Activated CD8-positive, alpha-beta T cell treated with anti-CD3 and anti-CD28 coated beads, Interleukin-2, amount 10 ng/mL, durations not matched to agents 7 days and 5 days (primary cell): ENCODE measurements around the gene NDUFS7. TPM values are rescaled to one million over a fixed set of nuclear protein-coding genes. Genes with fewer than 3 reads are reported as not detected.

Source experiments
- ATAC-seq: fragments of 150-1000 bp; cut with Tn5 transposase; one replicate; pipeline ENCODE4 v1.10.0; 2021; ENCODE audit warnings: moderate library complexity
- CTCF ChIA-PET: fragments of 350-600 bp; sonication (Branson Sonifier 250); formaldehyde crosslinking; loops from one replicate; lab custom pipeline; 2021; ENCODE audit warnings: antibody characterized with exemption; lab: Charles Lee
- POLR2A ChIA-PET: fragments of 350-600 bp; sonication (Branson Sonifier 250); formaldehyde crosslinking; loops from one replicate; lab custom pipeline; 2021; ENCODE audit warnings: antibody characterized with exemption; lab: Charles Lee
- DNase-seq: peaks from one replicate; pipeline ENCODE4 v3.0.0-alpha.2; 2020
- H3K27ac Mint-ChIP-seq: one replicate; pipeline ENCODE4 v1.8.0; 2021; ENCODE audit warnings: mild to moderate bottlenecking, mixed read lengths
- H3K27me3 Mint-ChIP-seq: one replicate; pipeline ENCODE4 v1.8.0; 2021; ENCODE audit warnings: low read depth, mixed read lengths
- H3K36me3 Mint-ChIP-seq: one replicate; pipeline ENCODE4 v1.8.0; 2021; ENCODE audit warnings: low read depth, mixed read lengths
- H3K4me1 Mint-ChIP-seq: one replicate; pipeline ENCODE4 v1.8.0; 2021; ENCODE audit warnings: low read depth, mixed read lengths
- H3K4me3 Mint-ChIP-seq: one replicate; pipeline ENCODE4 v1.8.0; 2021; ENCODE audit warnings: mild to moderate bottlenecking, mixed read lengths
- H3K9me3 Mint-ChIP-seq: one replicate; pipeline ENCODE4 v1.8.0; 2022; ENCODE audit warnings: mixed read lengths; ENCODE audit not compliant: insufficient read depth
- total RNA-seq, 2 experiments: library from RNA; stranded (reverse); gene quantifications; one replicate each; pipeline ENCODE4 v1.2.3, GENCODE V29; 2021

Gene NDUFS7
- total RNA-seq, result 100 to 1,000 TPM; 122 to 127 TPM

DNA sequence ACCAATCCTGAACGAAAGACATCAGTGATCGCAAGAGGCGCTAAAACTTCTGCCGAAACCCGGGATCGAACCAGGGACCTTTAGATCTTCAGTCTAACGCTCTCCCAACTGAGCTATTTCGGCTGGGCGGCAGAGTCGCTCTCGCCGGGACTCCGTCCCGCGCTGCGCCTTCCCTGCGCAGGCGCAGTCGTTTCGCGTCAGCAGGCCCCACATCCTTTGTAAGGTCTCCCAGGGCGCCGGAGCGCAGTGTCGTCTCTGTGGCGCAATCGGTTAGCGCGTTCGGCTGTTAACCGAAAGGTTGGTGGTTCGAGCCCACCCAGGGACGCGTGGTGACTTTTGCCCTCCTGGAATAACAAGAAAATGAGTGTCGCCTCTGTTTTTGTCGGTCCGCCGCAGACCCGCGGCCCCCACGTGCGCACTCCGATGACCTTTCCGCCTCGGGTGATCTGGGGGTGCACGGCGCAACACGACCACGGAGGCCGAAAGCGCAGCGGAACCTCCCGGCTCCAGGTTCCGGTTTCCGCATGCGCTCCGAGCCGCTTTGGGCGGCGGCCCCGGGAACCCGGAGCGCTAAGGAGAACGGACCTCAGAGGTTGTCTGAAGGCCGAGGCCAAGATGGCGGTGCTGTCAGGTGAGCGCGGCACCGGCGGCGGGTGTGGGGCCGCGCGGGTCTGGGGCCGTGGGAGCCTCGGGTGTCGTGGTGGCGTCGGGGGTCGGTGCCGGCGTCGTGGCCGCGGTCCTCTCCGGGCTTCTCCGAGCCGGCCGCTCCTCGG, at the start of gene NDUFS7:
NDUFS7 (plus strand) TSS at position 596 of the 773 bp plus-strand sequence; CDS start at position 616, 20 bp downstream.
- DNase-seq, result peak; percentile 92
- Mint-ChIP-seq H3K27me3 (peaks cover 3% of the 10 kb centered on the region), H3K4me1 (peaks cover 22% of the 10 kb centered on the region), H3K9me3 (no peaks in the 10 kb centered on the region), H3K36me3 (peaks cover 18% of the 10 kb centered on the region), H3K4me3 (peak within 1 kb of the TSS; percentile 89), H3K27ac (peak within 1 kb of the TSS; percentile 98)
- CTCF ChIA-PET, result interaction anchor here (0.6 to 2.2 kb wide), 6 partner anchors 10 to 108 kb away, joined by 3 to 7 read pairs (median 4); partner anchors contain the start of gene FAM174C
- POLR2A ChIA-PET, result interaction anchor here (0.7 to 1.5 kb wide), 6 partner anchors 11 to 115 kb away, joined by 3 to 6 read pairs (median 4); partner anchors contain the start of genes CIRBP and FAM174C
- peak; percentile 88 for ATAC-seq

DNA sequence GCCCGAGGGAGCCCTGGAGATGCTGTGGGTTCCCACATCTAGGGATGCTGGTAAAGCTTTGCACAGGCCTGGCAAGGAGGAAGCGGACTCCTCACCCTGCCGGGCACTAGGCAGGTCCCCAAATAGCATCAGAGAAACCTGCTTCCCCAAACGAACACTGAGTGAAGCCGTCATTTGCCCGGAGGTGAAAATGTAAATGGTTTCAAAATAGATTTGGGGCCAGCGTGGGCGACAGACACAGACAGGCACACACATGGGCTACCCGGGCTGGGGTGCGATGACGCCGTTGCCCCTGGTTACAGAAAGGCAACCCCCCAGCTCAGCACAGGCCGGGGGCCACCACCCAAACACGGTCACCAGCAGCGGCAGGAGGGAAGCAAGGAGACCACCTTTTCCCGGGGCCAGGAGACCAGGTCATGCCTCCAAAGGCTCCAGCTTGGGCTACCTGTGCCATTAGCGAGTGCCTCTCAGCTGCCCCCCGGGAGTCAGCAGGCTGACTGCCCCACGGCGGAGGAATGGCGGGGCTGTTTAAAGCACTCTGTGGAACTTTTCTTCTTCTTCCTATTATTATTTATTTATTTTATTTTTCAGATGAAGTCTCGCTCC, 47.5 kb upstream of the NDUFS7 start:
- ChIA-PET CTCF (no interaction called here), POLR2A (interaction anchor here (1.1 kb wide), 1 partner anchor 18 kb away, joined by 3 read pairs; a partner anchor contains a TSS)
- no peak for DNase-seq
- H3K27ac Mint-ChIP-seq, result no peak overlapping the region
- no peaks in the 10 kb centered on the region for H3K9me3 Mint-ChIP-seq
- no peaks in the 10 kb centered on the region for H3K27me3 Mint-ChIP-seq
- no peaks in the 10 kb centered on the region for H3K36me3 Mint-ChIP-seq
- no peaks in the 10 kb centered on the region for H3K4me1 Mint-ChIP-seq
- no peak overlapping the region for H3K4me3 Mint-ChIP-seq
- no peak for ATAC-seq

DNA sequence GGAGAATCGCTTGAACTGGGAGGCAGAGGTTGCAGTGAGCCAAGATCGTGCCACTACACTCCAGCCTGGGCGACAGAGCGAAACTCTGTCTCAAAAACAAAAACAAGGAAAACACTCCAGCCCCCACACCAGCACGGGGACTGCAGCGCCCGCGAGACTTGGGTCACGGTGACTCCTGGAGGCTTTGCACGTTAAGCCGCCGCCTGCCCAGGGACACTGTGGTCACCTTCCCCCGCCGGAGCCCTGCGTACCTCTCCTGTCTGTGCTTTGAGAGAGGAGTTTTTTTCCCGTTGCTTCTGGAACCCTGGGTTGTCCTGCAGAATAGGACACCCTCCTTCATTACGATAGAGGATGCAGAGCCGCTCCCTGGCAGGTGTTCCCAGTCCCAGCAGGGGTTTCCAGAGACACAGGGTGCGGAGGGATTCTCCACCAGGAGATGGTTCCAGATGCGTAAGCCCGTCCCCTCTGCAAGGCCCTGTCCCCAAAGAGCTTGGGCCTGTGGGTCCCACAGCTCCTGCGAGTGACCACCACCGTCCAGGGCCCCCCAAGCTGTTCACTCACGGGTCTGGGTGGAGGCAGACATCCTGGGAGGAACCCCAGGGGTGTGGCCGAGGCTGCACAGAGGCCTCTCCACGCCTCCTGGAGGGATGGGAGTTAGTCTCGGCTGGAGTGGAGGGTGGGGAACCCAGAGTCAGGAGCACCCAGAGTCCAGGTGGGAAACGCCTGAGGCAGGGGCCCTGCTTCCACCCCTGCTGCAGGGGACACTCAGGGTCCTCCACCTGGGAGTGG, 42.8 kb upstream of the NDUFS7 start:
- DNase-seq (no peak), ATAC-seq (no peak)
- Mint-ChIP-seq H3K4me1 (peaks cover 8% of the 10 kb centered on the region), H3K27ac (no peak overlapping the region), H3K4me3 (no peak overlapping the region), H3K9me3 (no peaks in the 10 kb centered on the region), H3K27me3 (peaks cover 3% of the 10 kb centered on the region), H3K36me3 (no peaks in the 10 kb centered on the region)
- CTCF ChIA-PET, result no interaction called here
- POLR2A ChIA-PET, result no interaction called here

DNA sequence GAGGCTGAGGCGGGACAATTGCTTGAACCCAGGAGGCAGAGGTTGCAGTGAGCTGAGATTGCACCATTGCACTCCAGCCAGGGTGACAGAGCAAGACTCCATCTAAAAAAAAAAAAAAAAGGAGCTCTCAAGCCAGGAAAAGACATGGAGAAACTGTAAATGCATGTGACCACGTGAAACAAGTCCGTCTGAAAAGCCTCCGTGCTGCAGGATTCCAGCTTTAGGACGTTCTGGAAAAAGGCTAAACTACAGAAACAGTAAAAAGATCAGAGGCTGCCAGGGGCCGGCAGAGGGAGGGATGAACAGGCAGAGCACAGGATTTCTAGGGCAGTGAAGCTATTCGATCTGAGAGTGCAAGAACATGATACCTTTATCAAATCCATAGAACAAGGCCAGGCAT, 40.7 kb upstream of the NDUFS7 start:
- no peaks in the 10 kb centered on the region for H3K36me3 Mint-ChIP-seq
- CTCF ChIA-PET, result interaction anchor here (0.7 kb wide), 1 partner anchor 120 kb away, joined by 3 read pairs; no protein-coding TSS in a partner anchor
- H3K27me3 Mint-ChIP-seq, result peaks cover 3% of the 10 kb centered on the region
- H3K27ac Mint-ChIP-seq, result no peak overlapping the region
- POLR2A ChIA-PET, result no interaction called here
- H3K9me3 Mint-ChIP-seq, result no peaks in the 10 kb centered on the region
- no peak overlapping the region for H3K4me3 Mint-ChIP-seq
- H3K4me1 Mint-ChIP-seq, result peaks cover 8% of the 10 kb centered on the region
- DNase-seq (no peak), ATAC-seq (no peak)

DNA sequence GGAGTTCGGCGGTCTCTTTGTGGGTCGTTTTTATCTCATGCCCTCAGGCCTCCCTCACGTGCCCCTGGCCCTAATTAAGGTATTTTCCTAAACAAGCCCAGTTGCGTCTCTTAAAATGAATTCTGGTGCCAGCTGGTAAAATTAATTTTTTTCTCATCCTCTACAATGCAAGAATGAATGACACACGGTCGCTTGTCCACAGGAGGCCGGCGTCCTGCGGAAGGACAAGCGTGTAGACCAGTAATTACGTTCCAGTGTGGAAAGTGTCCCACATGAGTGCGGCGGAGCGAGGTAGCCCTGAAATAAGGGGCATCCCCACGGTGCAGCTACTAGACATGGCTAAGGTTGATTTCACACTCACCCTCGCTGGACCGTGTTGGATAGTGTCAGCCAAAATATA, 34.5 kb upstream of the NDUFS7 start:
- DNase-seq (no peak), ATAC-seq (no peak)
- no peaks in the 10 kb centered on the region for H3K9me3 Mint-ChIP-seq
- H3K36me3 Mint-ChIP-seq, result no peaks in the 10 kb centered on the region
- peaks cover 9% of the 10 kb centered on the region for H3K4me1 Mint-ChIP-seq
- POLR2A ChIA-PET, result no interaction called here
- CTCF ChIA-PET, result no interaction called here
- no peak overlapping the region for H3K27ac Mint-ChIP-seq
- H3K4me3 Mint-ChIP-seq, result no peak overlapping the region
- H3K27me3 Mint-ChIP-seq, result peaks cover 10% of the 10 kb centered on the region

DNA sequence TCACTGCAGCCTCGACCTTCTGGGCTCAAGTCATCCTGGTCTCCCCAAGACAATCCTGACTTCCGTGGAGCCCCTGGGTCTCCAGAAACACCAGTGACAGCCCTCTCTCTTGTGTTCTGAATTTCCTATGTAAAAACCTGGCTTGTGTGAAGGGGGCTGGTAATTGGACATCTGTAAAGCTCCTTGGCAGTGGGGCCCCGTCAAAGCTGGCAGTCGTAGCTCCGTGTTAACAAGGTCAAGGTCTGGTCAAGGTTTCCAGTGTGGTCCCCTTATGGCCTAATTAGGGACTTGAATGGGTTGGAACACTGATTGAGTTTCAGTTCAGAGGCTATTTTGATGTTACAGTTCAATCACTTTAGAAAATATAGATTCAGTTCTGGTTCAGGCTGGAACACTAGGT, 32.8 kb upstream of the NDUFS7 start:
- H3K9me3 Mint-ChIP-seq, result no peaks in the 10 kb centered on the region
- peaks cover 8% of the 10 kb centered on the region for H3K27me3 Mint-ChIP-seq
- ChIA-PET POLR2A (interaction anchor here (0.5 kb wide), 1 partner anchor 53 kb away, joined by 3 read pairs; no protein-coding TSS in a partner anchor), CTCF (no interaction called here)
- ATAC-seq (no peak), DNase-seq (no peak)
- peaks cover 2% of the 10 kb centered on the region for H3K36me3 Mint-ChIP-seq
- no peak overlapping the region for H3K27ac Mint-ChIP-seq
- peaks cover 7% of the 10 kb centered on the region for H3K4me1 Mint-ChIP-seq
- no peak overlapping the region for H3K4me3 Mint-ChIP-seq

DNA sequence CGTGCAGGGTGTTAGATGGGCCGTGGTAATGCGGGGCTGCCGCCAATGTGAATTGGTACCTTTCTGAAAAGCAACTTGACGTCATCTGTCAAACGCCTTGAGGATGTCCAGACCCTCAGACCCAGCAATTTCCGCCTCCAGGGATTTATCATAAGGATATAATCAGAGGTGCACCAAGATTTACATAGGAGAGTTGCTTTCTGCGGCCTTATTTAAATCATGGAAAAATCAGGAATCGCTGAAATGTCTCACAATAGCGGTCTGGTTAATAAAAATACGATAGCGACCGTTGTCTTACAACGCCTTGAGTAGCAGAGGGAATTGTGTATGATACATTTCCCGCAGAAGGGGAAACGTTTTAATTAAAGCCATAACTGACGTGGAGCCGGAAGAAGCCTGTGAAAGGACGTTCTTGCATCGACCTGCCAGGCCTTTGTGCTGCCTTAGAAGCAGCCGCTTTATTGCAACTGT, 32.3 kb upstream of the NDUFS7 start:
- H3K4me3 Mint-ChIP-seq, result no peak overlapping the region
- H3K9me3 Mint-ChIP-seq, result no peaks in the 10 kb centered on the region
- POLR2A ChIA-PET, result no interaction called here
- no peak for DNase-seq
- ATAC-seq, result no peak
- H3K27ac Mint-ChIP-seq, result no peak overlapping the region
- H3K27me3 Mint-ChIP-seq, result peaks cover 8% of the 10 kb centered on the region
- H3K36me3 Mint-ChIP-seq, result peaks cover 2% of the 10 kb centered on the region
- peaks cover 13% of the 10 kb centered on the region for H3K4me1 Mint-ChIP-seq
- CTCF ChIA-PET, result no interaction called here

DNA sequence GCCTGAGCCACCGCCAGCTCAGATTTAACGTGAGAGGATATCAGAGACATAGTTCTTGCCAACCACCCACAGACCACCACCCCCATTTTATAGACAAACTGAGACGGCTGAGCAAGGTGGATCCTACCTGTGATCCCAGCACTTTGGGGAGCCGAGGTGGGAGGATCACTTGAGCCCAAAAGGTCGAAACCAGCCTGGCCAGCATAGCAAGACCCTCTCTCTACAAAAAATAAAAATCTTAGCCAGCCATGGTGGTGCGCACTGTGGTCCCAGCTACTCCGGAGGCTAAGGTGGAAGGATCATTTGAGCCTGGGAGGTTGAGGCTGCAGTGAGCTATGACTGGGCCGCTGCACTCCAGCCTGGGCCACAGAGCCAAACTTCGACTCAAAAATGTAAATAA, 30.6 kb upstream of the NDUFS7 start:
- CTCF ChIA-PET, result no interaction called here
- H3K4me1 Mint-ChIP-seq, result peaks cover 14% of the 10 kb centered on the region
- no peak overlapping the region for H3K27ac Mint-ChIP-seq

DNA sequence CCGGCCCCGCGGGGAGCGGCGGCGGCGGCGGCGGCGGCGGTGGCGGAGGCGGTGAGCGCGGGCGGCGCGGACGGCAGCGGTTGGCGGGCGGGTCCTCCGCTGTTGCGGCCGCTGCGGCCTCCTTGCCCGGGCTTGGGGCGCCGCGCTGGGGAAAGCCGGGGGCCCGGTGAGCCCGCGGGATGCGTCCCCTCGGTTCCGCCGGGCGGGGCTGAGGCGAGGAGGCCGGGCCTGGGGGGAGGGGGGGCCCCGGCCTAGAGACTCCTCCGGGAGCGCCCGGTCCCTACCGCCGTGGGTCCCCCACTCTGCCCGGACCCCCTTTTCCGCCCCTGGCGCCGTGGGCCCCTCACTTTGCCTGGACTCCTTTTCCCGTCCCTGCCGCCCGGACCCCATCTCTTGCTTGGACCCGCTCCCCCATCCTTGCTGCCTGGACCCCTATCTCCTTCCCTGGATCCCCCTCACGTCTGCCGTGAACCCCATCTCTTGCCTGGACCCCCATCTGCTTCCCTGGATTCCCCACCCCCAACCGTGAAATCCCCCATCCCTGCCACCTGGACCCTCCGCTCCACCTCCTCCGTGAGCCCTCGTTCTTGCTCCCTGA, 28.6 kb upstream of the NDUFS7 start:
- peak overlapping the region; percentile 82 for H3K4me3 Mint-ChIP-seq
- CTCF ChIA-PET, result interaction anchor here (0.9 to 1.0 kb wide), 2 partner anchors 39 to 191 kb away, joined by 4 to 5 read pairs; no protein-coding TSS in a partner anchor
- H3K9me3 Mint-ChIP-seq, result no peaks in the 10 kb centered on the region
- peaks cover 4% of the 10 kb centered on the region for H3K27me3 Mint-ChIP-seq
- peak; percentile 71 for ATAC-seq
- POLR2A ChIA-PET, result interaction anchor here (1.0 to 1.3 kb wide), 2 partner anchors 19 to 86 kb away, joined by 3 read pairs; partner anchors contain the start of gene CIRBP
- peaks cover 14% of the 10 kb centered on the region for H3K4me1 Mint-ChIP-seq
- DNase-seq, result no peak
- H3K36me3 Mint-ChIP-seq, result peaks cover 24% of the 10 kb centered on the region
- no peak overlapping the region for H3K27ac Mint-ChIP-seq

More for the DNA sequence above, 30.6 kb upstream of the NDUFS7 start:
- POLR2A ChIA-PET, result no interaction called here
- H3K4me3 Mint-ChIP-seq, result peak overlapping the region; percentile 31
- H3K9me3 Mint-ChIP-seq, result no peaks in the 10 kb centered on the region
- no peak for DNase-seq
- H3K27me3 Mint-ChIP-seq, result peaks cover 8% of the 10 kb centered on the region
- peaks cover 14% of the 10 kb centered on the region for H3K36me3 Mint-ChIP-seq
- ATAC-seq, result no peak

DNA sequence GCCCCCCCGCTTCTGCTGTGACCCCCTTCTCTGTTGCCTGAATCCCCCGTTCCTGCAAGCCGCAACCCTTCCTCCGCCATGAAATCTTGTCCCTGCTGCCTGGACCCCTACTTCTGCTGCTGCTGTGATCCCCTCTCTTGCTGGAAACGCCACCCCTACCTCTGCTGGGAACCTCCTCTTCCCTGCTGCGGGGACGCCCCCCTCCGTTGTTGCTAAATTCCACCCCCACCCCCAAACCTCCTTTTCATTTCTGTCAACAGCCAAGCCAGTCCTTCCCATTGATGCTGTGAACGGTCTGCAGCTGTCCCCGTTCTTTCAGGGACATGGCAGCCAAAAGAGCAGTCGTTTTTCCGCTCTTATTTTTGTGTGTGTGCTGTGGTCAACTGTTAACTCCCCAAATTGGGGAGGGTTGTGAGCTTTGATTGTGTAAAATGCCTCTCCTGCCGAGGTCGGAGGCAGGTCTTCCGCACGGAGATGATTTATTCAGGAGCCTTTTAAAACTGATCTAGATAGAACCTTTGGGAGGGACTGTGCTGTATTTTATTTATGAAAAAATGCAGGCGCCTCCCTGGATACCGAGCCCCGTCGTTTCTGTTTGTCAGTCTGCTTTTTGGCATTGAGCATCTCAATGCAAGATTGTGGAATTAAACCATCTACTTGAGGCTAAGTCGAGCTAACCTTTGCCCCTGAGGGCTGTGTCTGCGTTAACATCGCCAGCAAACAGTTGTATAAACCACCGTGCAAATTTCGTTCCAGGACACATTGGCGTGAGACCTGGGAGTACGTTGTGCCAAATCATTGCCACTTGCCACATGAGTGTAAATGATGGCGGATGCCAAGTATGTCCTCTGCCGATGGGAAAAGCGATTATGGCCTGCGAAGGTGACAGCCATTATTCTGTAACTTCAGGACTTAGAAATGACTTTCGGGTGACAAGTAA, 27.9 kb upstream of the NDUFS7 start:
- peak; percentile 28 for DNase-seq
- no peak for ATAC-seq
- peaks cover 4% of the 10 kb centered on the region for H3K27me3 Mint-ChIP-seq
- H3K9me3 Mint-ChIP-seq, result no peaks in the 10 kb centered on the region
- peaks cover 28% of the 10 kb centered on the region for H3K36me3 Mint-ChIP-seq
- ChIA-PET POLR2A (no interaction called here), CTCF (interaction anchor here (1.1 to 1.4 kb wide), 3 partner anchors 40 to 111 kb away, joined by 3 to 6 read pairs (median 4); no protein-coding TSS in a partner anchor)
- H3K27ac Mint-ChIP-seq, result peak overlapping the region; percentile 60
- peak overlapping the region; percentile 82 for H3K4me3 Mint-ChIP-seq
- peaks cover 14% of the 10 kb centered on the region for H3K4me1 Mint-ChIP-seq
